ENCODE measurements around the gene KDM8.

- TF ChIP-seq CTCF (IDR thresholded peaks at IDR 0.05) (no peak), EZH2 (IDR thresholded peaks at IDR 0.05; ENCODE audit: borderline replicate concordance, insufficient read depth, low read depth, low read length, poor library complexity, severe bottlenecking) (no peak)
Measured at GRCh38 chr16:27198451-27199234, 4.7 kb upstream of the KDM8 start.
